Activated CD4-positive, CD25-positive, alpha-beta regulatory T cell treated with anti-CD3 and anti-CD28 coated beads, Interleukin-2, amount 50 U/mL, for 16 hours (primary cell): ENCODE data around the gene ADA.

ENCODE experiments used
- DNase-seq: peaks from one replicate; pipeline ENCODE4 v3.0.0-alpha.2; 2020; ENCODE audit warnings: low read depth, low spot score

Gene ADA

DNA sequence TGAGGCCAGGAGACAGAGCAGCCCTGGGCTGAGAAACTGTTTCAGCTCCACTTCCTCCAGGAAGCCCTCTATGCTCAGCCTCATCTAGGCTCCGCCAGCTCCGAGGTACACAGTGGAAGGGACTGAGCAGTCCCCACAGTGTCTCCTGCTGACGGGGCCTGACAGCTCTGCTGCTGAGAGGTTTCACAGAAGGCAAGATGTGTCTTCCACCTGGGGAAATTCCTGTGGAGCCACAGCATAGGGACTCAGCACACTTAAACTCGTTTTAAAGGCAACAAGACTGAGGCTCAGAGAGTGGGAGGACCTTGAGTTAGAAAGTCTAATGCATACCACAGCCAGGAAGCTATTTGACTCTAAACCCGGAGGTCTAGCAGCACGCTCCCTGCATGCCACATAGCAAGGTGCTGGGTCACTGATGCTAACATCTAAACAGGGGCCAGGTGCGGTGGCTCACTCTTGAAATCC lies 6.8 kb downstream of the ADA start:
- no peak for DNase-seq

DNA sequence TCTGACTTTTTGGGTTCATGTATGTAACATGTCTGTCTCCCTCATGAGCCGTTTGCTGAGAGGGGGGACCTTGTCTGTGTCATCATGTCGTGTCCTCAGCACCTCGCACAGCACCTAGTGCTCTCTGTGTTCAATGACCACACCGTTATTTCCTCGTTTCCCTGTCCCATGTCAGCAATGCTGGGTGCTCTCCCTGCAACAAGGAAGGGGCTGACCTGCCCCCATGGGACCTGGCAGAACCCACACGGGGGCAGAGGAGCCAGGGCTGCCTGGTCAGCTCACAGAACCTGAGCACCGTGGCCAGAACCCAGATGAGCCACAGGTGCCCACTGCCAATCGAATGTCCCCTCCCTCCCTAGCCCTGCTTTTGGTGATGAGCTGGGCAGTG lies 7.3 kb downstream of the ADA start:
- DNase-seq = no peak

DNA sequence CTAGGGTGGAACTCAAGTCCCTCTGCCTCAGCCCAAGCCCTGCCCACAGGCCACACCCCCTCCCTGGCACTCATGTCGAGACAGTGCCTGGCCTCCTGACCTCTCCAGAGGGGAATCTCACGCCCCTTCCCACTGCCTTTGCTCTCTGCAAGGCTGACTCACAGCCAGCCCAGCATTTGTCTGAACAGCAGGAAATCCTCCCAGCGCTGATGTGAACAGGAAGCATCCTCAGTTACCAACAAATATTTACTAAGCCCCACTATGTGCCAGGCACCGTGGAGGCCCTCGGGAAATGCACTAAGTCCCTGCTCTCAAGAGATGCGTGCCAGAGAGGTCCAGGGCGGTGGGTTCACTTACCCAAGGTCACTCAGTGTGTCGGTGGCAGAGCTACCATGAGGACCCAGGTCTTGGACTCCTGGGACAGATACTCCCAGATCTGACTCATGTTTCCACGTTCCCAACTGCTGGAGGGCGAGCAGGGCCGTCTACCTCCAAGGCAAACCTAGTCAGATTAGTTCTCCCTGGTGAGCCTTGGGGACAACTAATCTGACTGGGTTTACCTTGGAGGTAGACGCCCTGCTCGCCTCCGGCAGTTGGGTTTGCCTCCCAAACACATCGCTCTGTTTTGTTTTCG lies 7.8 kb downstream of the ADA start:
- no peak for DNase-seq

DNA sequence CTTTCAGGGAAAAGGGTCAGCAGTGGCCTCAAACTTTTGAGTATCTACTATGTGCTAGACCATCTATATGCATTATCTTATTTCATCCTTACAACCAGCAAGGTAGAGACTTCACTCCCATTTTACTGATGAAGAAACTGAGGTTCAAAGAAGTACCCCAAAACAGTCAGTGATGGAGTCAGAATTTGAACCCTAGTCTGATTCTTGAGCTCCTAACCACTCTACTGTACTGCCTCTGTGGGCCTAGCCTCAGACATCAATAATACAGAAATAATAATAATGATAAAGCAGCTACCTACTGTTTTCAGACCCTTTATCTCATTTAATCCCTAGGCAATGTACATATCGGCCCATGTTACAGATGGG lies 8.4 kb downstream of the ADA start:
- DNase-seq = no peak

DNA sequence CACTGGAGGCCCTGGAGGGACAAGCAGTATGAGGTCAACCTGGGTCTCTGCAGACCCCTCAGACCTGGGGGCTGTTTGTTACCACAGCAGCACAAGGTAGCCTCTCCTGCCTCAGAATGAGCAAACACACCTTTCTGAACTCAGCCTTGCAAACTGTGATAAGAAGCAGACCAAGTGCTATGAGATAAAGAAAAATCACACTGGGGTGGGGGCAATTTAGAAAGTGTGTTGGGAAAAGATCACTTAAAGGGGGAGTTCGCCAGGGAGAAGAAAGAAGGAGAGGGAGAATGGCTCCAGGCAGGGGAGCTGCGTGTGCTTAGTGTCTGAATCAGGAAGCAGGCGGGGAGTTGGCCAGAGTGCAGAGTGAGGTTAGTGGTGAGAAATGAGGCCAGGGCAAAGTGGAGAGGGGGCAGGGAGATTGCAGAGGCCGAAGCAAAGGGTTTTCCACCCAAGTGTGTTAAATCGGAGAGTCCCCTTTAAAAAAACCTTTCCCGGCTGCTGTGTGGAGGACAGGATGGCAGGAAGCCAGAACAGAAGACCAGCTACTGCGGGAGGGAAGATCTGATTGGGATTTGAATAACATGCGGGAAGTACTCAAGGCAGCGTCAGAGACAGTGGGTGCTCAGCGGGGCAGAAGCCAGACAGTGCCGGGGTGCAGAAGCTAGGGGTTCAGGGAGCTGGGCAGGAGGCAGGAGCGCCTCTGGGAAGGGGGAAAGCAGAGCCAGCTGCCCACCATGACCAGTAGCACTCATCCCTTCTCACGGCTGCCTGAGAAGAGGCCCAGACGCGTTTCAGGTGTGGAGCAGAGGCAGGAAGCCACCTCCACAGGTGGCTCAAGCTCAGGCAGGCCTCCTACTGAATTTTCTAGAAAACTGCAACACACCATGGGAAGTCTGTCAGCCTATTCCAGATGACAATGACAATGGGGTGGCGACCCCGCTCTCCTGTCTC lies 9.0 kb downstream of the ADA start:
- DNase-seq = no peak

DNA sequence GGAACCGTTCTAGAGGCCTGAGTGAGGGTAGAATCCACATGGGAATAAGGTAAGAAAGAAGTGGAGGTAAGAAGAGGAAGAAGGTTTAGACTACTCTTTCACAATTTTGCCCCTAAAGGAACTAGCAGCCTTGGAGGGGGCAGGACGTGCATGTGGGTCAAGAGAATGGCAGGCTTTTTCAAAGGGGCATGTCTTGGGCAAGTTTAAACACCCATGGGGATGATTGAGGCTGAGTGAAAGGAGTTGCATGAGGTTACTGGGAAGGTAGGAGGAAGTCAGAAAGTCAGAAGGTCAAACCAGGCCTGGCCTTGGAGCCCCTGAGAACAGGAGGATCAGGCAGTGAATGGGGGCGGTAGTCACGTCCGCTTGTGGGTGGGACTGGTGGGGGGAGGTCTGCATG lies 10.2 kb downstream of the ADA start:
- no peak for DNase-seq

DNA sequence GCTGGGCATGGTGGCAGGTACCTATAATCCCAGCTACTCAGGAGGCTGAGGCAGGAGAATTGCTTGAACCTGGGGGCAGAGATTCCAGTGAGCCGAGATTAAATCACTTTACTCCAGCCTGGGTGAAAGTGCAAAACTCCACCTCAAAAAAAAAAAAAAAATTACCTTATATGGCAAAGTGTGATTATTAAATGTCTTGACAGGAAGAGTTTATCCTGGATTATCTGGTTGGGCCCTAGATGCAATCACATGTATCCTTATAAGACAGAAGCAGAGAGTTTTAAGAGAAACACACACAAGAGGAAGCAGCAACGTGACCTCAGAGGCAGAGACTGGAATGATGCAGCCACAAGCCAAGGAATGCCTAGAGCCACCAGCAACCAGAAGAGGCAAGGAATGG lies 11.0 kb downstream of the ADA start:
- DNase-seq = no peak

DNA sequence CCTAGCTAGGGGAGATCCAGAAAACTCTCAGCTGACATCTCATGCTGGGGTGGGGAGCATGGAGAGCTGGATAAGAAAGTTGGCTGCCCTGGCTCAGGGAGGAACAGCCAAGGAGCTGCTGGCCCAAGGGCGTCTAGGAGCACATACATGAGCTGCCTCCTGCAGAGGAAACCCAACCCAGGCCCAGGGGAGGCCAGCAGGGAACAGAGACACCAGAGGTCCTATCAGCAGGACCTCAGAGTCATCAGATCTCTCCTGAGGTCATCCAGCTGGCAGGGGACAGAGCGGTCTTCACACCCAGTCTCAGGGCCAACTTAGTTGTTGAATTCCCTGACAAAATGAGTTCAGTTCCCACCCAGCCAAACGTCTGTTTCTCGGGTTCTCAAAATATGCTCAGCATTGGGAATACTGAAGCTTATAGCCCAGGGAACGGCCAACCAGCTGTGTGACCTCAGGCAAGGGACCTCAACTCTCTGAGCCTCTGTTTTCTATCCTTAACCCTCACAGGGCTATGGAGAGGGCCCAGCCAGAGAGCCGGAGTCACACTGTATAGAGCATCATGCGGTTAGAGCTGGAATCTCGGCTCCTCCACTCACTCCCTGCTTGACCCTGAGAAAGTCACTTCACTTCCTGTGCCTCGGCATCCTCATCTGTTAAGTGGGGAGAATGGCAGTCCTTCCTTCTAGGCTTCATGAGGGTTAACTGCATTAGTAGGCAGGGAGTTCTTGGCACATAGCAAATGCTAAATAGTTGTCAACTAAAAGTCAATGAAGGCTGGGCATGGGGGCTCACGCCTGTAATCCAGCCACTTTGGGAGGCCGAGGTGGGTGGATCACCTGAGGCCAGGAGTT lies 13.8 kb downstream of the ADA start:
- DNase-seq = no peak

DNA sequence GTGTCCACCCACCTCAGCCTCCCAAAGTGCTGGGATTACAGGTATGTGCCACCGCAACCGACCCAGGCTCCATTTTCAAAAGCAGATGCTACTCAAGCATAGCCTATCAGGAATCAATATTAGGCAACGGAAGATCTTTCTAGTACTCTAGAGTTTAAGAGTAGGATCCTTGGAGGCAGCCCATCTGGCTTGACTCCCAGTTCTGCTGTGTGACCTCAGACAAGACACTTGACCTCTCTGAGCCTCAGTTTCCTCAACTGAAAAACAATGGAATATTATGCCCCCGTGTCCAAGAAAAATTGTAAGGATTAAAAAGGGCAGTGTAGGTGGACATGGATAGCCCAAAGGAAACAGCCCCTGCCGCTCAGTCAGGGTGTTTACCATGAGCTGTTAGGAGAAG lies 14.5 kb downstream of the ADA start:
- DNase-seq = no peak

DNA sequence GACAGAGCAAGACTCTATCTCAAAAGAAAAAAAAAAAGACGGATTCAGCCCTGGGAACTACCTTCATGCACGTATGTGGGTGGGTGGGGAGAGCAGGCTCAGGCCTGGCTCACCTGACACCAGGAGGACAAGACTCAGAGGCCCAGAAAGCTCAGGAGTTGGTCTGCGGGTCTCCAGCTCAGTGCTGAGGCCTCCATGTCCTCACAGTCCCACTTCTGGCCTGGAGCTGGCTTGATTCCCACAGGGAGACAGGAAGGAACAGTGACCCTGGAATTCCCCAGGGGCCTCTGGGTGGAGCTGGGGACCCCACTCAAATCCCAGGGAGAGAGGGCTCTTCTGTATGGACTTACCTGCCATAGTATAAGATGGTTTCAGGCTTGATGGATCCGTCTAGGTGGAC lies 15.6 kb downstream of the ADA start:
- DNase-seq = no peak

DNA sequence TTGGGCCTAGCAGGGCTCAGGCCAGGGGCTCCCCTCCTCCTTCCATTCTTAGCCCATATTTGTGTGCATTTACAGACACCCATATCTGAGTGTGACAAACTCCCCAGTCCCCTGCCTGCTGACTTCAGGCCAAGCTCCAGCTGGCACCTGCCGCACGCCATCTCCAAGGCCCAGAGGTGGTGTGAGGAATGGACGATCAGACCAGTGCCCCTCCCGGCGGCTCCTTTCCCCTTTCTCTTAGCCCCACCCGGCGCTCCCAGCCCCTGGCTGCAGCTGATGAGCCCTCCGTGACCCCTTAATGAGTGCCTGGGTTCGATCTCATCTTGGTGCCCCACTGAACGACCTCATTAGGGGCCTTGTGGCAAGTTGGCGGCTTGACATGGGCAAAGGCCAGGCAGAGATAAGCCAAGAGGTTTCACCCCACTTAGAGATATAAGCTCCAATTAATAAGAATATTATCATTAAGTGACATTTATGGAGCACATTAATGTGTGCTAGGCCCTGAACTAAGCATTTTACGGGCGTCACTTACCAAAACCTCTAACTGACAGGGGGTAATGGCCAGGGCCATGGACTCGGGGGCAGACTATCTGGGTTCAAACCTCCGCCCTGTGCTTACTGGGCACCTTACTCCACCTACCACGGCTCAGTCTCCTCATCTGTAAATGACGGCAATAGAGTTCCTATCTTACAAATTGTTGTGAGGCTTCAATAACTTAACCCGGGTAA lies 17.5 kb downstream of the ADA start:
- DNase-seq = no peak

DNA sequence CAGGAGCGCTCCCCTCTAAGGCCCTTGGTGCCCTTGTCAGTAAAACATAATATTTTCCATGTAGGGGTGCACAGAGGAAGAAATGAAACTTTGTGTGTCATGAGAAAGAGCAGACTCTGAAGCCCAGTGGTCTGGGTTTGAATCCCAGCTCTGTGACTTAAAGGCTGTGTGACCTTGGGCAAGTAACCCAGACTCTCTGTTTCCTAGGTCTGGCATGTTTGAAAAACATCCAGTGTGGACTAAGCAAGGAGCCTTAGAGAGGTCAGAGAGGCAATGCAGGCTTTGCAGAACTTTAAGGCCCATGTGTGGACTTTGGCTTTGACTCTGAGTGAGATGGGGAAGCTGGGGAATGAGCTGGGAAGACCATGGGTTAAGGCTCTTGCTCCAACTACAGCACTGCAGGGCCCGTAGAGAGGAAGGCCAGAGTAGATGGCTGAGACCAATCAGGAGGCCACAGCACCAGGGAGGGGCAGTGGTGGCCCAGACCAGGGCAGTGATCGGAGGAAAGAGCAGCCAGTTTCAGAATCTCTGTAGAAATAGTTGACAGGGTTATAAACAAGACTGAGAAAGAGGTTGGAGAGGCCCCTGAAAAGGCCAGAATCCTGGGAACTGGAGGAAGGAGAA lies 18.2 kb downstream of the ADA start:
- no peak for DNase-seq

DNA sequence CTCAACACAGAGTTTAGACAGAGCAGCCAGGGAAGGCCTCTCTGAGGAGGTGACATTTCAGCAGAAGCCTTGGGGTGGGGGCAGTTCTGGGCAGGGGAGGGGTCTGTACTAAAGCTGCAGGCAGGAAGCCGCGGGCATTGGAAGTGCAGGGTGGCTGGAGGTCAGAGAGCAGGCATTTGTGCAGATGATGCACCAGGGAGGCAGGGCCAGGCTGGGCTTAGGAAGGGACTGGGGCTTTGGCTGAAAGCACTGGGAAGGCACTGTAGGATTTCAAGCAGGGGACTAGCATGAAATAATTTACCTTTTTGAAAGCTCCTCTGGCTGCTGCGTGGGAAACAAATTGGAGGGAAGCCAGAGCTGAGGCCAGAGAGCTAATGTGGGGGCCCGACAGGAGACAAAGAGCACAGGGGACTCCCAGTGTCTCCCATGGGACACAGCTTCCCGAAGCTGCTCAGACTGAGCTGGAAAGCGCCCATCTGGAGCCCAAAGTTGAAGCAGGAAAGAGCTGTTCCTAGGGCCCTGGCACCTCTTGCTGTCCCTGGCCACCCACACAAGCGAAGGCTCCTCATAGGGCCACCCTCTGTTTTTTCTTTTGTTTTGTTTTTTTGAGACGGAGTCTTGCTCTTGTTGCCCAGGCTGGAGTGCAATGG lies 19.3 kb downstream of the ADA start:
- no peak for DNase-seq

DNA sequence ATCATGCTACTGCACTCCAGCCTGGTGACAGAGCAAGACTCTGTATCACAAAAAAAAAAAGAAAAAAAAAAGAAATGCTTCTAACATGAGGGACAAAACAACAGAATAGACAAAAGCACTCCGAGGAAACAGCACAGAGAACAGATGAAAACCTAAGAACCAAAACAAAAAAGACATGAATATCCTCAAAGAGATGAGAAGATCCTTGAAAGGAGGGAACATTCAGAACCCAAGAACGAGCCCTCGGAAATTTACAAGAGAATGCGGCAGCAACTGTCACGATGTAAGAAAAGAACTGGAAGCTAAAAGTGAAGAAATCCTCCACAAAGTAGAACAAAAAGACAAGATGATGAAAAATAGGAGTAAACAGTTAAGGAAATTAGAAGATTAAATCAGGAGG lies 21.2 kb downstream of the ADA start:
- DNase-seq = no peak

DNA sequence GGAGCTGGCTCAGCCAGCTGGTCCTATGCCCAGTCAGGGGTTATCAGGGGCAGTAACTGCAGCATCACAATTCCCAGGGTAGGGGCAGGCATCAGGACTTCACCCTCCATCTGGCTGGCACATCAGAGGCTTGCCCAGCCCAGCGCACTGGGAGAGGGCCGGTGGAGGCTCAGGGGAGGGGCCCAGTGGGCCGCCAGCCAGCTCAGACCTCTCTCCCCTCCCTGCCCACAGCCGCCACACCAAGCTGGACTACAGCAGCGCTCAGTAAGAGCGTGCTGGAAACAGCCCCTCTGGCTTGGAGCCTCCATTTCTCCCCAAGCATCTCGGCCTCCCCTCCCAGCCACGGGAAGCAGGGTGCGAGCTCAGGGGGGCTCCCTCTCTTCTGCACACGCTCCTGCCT lies 22.0 kb downstream of the ADA start:
- no peak for DNase-seq

DNA sequence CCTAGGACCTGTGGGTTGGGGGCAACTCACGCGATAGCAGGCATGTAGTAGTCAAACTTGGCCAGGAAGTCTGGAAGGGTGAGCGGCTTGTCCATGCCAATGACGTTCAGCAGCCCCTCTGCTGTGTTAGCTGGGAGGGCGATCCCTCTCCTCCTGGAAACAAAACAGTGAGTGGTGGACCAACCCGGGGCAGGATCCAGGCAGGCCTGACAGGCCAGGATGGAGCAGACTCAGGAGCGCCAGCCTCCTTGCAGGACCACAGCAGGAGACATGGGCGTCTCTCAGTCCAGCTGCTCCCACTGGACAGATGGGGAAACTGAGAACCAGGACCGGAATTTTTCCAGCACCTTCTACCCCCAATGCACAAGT lies 22.5 kb downstream of the ADA start:
- DNase-seq = no peak

DNA sequence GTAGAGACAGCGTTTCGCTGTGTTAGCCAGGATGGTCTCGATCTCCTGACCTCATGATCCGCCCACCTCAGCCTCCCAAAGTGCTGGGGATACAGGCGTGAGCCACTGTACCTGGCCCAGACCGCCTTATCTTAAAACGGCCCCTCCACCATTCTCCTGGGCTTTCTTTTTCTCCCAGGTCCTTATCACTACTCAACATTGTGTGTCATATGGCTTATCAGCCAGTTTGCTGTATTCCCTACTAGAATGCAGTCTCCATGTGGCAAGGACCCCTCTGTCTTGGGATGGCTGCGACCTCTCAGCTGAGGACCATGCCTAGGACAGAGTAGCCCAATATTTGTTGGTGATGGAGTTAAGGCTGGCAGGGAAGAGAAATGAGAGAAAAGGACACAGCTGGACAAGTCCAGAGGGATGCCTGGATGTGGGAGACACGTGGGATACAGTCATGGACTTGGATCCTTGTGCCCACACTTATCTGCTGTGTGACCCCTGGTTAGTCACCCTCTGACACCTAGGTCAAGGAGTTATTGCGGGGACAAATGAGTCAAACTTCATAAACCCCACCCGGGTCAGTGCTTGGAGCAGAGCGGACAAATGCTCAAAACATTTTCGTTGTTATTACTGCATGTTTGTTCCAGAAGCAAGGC lies 24.0 kb downstream of the ADA start:
- no peak for DNase-seq

DNA sequence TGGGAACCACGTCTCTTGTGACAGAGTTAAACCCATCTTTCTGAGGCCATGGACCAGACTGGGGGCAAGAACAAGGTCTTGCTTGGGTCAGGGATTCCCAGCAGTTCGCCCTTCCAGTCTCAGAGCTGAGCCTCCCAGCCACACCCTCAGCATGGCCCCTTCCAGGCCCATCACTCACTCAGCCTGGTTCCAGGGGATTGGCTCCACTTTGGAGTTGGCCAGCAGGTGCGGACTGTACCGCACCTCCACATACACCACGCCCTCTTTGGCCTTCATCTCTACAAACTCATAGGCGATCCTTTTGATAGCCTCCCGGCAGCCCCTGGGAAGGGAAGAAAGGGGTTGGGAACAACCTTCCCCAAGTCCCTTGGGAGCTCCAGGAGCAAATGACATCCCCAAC lies 25.2 kb downstream of the ADA start:
- DNase-seq = no peak

DNA sequence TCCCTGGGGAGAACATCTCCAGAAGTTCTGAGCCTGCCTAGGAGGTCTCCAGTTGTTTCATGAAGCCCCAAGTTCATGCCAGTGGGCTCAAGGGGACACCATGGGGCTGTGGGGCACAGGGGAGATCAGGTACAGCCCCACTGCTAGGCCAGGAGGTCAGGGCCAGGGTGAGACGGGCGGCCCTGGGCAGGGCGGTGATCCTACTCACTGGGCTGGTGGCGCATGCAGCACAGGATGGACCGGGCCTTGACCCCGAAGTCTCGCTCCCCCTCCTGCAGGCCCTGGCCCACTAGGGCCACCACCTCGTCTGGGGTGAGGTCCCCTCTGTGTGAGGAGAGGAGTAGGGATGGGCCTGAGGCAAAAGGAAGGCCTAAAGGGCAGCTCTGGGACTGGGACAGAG lies 26.1 kb downstream of the ADA start:
- DNase-seq = no peak

DNA sequence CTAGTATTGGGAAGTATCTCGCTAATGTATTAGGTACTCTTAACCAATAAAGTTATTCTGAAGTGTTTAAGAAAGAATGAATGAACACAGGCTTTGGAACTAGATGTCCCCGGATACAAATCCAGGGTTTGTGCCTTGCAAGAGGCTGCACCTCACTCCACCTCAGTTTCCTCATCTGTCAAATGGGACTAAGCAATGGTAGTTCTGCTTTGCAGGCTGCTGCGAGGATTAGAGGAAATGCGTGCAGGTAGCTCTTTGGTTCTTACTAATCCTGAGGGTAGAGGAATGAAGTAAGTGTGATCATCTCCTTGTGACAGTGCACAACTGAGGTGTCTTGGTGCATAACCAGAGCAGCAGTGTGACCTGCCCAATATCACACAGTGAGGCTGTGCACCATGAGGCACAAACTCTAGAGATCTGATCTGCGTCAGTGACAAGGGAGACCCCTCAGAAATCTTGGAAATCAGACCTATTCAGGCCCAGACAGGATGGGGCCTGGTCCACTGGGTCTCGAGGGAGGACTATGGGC lies 26.7 kb downstream of the ADA start:
- DNase-seq = no peak
